Prostate gland (tissue), 2 donors: ENCODE results near the gene PRMT7.

Experiments used
- POLR2A ChIP-seq: fragments of 450-650 bp; IDR thresholded peaks from one replicate; pipeline ENCODE4 v1.6.1; 2016; ENCODE audit warnings: antibody characterized with exemption, mild to moderate bottlenecking
- POLR2AphosphoS5 ChIP-seq: sonication (generic); formaldehyde crosslinking; IDR thresholded peaks from one replicate; pipeline ENCODE4 v1.6.1; 2017; ENCODE audit warnings: antibody characterized with exemption
- TF ChIP-seq, protein P1 (sequence below), 4 experiments: fragments of 200-600 bp in 2 of 4; fragments of 450-650 bp in 2 of 4; sonication (generic) in 2 of 4; IDR thresholded peaks; 1 replicate in 3 of 4; 2 replicates in 1 of 4; pipeline ENCODE4 v1.5.1; 2016 to 2019; ENCODE audit warnings: antibody characterized with exemption in 4 of 4, mild to moderate bottlenecking in 2 of 4, moderate library complexity in 2 of 4

DNA sequence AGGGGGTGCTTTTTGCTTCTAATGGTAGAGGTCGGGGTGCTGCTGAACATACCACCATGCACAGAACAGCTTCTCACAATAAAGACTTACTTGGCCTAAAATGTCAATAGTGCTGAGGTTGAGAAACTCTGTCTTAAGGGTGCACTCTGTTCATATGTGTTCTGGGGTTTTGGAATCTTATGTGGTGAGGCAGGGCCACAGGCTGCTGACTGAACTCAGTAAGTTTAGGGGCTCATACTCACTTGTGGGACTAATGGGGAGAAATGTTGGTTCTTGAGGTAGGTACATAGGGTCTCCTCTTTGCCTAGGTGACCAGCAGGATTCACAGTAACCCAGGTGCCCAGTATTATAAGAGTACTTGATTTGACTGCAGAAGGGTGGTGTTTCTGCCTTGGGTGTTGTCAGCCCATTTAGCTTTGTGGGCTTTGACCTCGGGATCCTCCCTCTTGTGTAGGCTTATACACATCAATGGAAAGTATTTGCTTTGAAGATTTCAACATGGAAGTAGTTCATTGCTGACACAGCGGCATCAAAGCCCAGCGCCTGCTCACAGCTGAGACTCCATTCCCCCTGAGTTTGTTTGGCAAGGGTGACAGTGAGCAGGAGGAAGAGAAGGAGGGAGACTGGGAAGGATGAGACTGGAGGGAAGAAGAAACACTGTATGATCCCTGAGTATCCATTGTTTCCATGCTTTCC lies 29.3 kb upstream of the PRMT7 start:
- TF ChIP-seq, protein P1, sequence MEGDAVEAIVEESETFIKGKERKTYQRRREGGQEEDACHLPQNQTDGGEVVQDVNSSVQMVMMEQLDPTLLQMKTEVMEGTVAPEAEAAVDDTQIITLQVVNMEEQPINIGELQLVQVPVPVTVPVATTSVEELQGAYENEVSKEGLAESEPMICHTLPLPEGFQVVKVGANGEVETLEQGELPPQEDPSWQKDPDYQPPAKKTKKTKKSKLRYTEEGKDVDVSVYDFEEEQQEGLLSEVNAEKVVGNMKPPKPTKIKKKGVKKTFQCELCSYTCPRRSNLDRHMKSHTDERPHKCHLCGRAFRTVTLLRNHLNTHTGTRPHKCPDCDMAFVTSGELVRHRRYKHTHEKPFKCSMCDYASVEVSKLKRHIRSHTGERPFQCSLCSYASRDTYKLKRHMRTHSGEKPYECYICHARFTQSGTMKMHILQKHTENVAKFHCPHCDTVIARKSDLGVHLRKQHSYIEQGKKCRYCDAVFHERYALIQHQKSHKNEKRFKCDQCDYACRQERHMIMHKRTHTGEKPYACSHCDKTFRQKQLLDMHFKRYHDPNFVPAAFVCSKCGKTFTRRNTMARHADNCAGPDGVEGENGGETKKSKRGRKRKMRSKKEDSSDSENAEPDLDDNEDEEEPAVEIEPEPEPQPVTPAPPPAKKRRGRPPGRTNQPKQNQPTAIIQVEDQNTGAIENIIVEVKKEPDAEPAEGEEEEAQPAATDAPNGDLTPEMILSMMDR (IDR thresholded peaks at IDR 0.05): no peak
- no peak for TF ChIP-seq POLR2AphosphoS5
- no peak for TF ChIP-seq POLR2A
